Measurements from ENCODE around the gene NCOA3. TPM values are rescaled to one million over a fixed set of nuclear protein-coding genes. Genes with fewer than 3 reads are reported as not detected.

NCOA3 gene
- total RNA-seq, 1 donor, result 53.3 TPM

DNA sequence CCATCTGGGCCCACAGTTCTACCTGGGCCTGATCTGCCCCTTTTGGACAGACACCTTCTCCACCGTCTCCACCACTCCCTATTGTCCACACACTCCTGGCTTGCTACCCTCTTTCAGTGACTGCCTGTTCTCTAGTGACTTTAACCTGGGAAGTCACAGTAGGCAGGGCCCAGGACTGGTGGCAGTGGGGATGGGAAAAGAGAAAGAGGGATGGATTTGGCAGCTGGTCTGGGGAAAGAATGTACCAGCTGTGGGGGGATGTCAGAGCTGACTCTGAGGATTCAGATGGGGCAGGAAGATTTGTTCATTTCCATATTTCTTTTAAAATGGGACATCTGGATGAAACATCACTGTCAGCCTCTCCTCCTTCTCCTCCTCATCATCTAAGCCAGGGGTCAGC lies 198.1 kb downstream of the NCOA3 start:
- DNase-seq (ENCODE audit: low read depth), result no peak
- no peak overlapping the region for H3K4me3 ChIP-seq (ENCODE audit: low read depth, low read length)
- TF ChIP-seq CTCF (IDR thresholded peaks at IDR 0.05; ENCODE audit: insufficient read depth, low read length), result no peak

- no peak for TF ChIP-seq CTCF (IDR thresholded peaks at IDR 0.05; ENCODE audit: insufficient read depth, low read length)
- DNase-seq (ENCODE audit: low read depth), result no peak
- no peak overlapping the region for H3K4me3 ChIP-seq (ENCODE audit: low read depth, low read length)
Observed at GRCh38 chr20:47700327-47700726, 198.6 kb downstream of the NCOA3 start.

DNA sequence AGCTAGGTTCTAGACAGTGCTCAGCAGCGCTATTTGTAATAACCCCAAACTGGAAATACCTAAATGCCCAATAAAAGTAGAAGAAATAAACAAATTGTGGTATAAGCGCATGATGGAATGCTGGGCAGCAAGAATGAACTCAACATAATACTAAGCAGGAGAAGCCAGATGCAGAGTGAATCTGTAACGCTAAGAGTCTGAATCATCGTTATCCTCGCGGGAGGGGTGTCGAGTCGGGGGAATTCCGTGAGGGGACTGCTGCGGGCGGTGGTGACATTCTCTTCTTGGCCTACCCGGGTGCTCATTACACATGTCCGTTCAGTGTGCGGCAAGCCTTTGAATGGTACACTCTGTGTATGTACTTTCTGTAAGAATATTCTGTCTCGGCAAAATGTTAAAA lies 199.9 kb downstream of the NCOA3 start:
- no peak for TF ChIP-seq CTCF (IDR thresholded peaks at IDR 0.05; ENCODE audit: insufficient read depth, low read length)
- DNase-seq (ENCODE audit: low read depth), result no peak
- H3K4me3 ChIP-seq (ENCODE audit: low read depth, low read length), result no peak overlapping the region

GRCh38 chr20:47703748-47704147 lies 202.1 kb downstream of the NCOA3 start:
- H3K4me3 ChIP-seq (ENCODE audit: low read depth, low read length), result no peak overlapping the region
- TF ChIP-seq CTCF (IDR thresholded peaks at IDR 0.05; ENCODE audit: insufficient read depth, low read length), result no peak
- peak; percentile 19 for DNase-seq (ENCODE audit: low read depth)

DNA sequence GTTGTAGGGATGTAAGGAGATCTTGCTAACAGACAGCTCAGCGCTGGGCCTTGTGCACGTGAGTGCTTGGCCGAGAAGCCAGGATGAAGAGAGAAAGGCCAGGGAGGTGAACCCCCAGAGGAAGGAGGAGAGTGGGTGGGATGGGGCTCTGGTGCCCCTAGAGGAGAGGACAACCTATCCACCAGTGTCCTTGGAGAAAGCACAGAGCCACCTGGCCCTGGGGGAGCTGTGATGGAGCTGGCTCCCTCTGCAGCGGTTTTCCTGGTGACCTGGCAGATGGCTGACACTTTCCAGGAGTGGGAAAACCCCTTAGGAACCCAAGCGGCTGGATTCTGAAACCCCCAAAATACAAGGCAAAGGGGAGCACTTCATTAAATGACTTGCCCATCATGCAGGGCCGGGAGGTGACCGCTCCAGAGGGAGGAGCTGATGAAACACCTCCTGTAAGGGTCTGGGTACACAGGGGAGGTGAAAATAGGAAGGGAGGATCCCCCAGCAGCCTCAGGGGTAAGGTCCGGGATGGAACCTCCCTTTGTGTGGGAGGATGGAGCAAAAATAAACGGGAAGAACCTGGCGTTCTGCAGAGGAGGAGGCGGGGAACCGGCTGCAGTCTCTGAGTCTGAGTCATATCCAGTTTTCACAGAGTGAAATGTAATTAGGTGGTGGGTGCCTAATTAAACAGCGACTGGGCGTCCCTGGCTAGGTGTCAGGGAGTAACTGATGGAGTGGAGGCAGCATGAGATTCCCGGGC lies 203.2 kb downstream of the NCOA3 start:
- no peak for TF ChIP-seq CTCF (IDR thresholded peaks at IDR 0.05; ENCODE audit: insufficient read depth, low read length)
- H3K4me3 ChIP-seq (ENCODE audit: low read depth, low read length), result no peak overlapping the region
- DNase-seq (ENCODE audit: low read depth), result no peak

DNA sequence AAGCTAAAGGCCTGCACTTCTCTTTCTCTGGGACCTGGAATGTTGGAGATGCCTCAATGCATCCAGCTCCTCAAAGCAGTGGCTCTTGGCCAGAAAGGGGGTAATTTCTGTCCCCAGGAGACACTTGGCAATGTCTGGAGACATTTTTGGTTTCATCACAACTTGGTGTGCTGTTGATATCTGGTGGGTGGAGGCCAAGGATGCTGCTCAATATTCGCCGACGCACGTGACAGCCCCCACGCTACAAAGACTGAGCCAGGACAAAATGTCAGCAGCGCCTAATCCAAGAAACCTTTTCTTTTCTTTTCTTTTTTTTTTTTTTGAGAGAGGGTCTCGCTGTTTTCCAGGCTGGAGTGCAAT lies 203.8 kb downstream of the NCOA3 start:
- no peak for TF ChIP-seq CTCF (IDR thresholded peaks at IDR 0.05; ENCODE audit: insufficient read depth, low read length)
- no peak for DNase-seq (ENCODE audit: low read depth)
- no peak overlapping the region for H3K4me3 ChIP-seq (ENCODE audit: low read depth, low read length)

- no peak for TF ChIP-seq CTCF (IDR thresholded peaks at IDR 0.05; ENCODE audit: insufficient read depth, low read length)
- no peak for DNase-seq (ENCODE audit: low read depth)
- no peak overlapping the region for H3K4me3 ChIP-seq (ENCODE audit: low read depth, low read length)
Observed at GRCh38 chr20:47706345-47706744, 204.7 kb downstream of the NCOA3 start.

All from fibroblast of the aortic adventitia (primary cell).